Measurements from ENCODE around the gene ENTPD8. TPM values are rescaled to one million over a fixed set of nuclear protein-coding genes. Genes with fewer than 3 reads are reported as not detected.

The ENTPD8 gene
- total and polyA plus RNA-seq, 2 donors (not counting 1 experiment from before 2014, with no cell fraction given), result not detected

DNA sequence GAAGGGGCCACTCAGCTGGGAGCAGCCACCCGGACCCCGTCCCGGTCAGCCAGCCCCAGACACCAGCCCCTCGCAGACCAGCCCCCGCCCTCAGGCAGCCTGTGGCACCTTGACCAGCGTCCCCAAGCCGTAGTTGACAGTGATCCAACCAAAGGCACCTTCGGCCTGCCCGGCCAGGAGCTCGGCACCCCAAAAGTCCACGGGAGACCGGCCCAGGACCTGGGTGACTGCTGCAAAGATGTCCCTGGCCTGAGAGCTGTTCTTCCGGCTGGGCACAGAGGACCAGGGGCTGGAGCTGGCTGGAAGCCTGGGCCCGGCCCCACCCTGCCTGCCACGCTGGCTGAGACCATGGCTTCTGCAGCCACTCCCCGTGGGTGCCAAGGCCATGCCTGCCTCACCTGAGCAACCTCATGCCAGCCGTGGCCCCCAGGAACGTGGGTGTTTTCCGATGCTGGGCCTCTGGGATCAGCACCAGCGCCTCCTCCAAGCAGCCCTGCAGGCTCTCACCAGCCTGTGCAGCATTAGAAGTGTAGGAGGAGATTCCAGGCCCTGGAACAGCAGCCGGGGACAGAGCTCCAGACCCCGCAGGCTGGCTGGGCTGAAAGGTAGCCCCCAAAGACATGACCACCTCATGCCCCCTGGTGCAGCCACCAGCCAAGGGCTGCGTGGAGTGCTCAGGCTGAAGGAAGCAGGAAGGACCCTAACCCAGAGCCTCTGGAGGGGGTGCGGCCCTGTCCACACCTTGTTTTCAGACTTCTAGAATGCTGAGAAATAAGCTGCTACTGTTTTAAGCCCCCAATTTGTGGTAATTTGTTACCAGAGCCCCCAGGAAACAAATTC is 4.2 kb downstream of the ENTPD8 start:
- ChIA-PET POLR2A (interaction anchor here (1.0 kb wide), 1 partner anchor 11 kb away, joined by 3 read pairs; no protein-coding TSS in a partner anchor), CTCF (interaction anchor here (1.3 kb wide), 1 partner anchor 8 kb away, joined by 4 read pairs; no protein-coding TSS in a partner anchor)
- WGBS (ENCODE audit: insufficient coverage), result 93% methylated on average over 24 of the region's 24 CpGs
- H3K9ac ChIP-seq (ENCODE audit: low read length), result no peak overlapping the region
- H3K4me3 ChIP-seq (ENCODE audit: control extremely low read depth in 1 of 5, extremely low read depth in 1 of 5, insufficient read depth in 1 of 5, low read depth in 2 of 5, low read length in 4 of 5), result no peak overlapping the region
- no peaks in the 10 kb centered on the region for H3K79me2 ChIP-seq (ENCODE audit: control insufficient read depth, insufficient read depth, low read length)
- H4K20me1 ChIP-seq (ENCODE audit: control insufficient read depth, insufficient read depth, low read length, poor library complexity, severe bottlenecking), result no peaks in the 10 kb centered on the region
- no peak overlapping the region for H2AFZ ChIP-seq (ENCODE audit: insufficient read depth, low read depth, low read length, poor library complexity, severe bottlenecking)
- H3K4me1 ChIP-seq (ENCODE audit: control insufficient read depth in 2 of 2, insufficient read depth in 2 of 2, low read length in 2 of 2), result peaks cover 0 to 7% of the 10 kb centered on the region in 2 donors
- Mint-ChIP-seq H3K4me1 (peaks cover 2% of the 10 kb centered on the region), H3K9me3 (ENCODE audit: insufficient read depth) (no peaks in the 10 kb centered on the region), H3K27me3 (peaks cover 2% of the 10 kb centered on the region), H3K27ac (no peak overlapping the region), H3K4me3 (no peak overlapping the region)
- H3K27me3 ChIP-seq (replicated peaks in 1 of 4; ENCODE audit: control extremely low read depth in 1 of 4, control insufficient read depth in 3 of 4, insufficient read depth in 4 of 4, low read length in 3 of 4), result peaks cover 0 to 7% (median 3%) of the 10 kb centered on the region in 4 experiments
- H3K4me2 ChIP-seq (replicated peaks; ENCODE audit: low read depth, low read length, poor library complexity, severe bottlenecking), result no peak overlapping the region
- TF ChIP-seq EZH2 (IDR thresholded peaks at IDR 0.05; ENCODE audit: borderline replicate concordance, insufficient read depth, low read depth, low read length, poor library complexity, severe bottlenecking), result no peak
- TF ChIP-seq, protein P1, sequence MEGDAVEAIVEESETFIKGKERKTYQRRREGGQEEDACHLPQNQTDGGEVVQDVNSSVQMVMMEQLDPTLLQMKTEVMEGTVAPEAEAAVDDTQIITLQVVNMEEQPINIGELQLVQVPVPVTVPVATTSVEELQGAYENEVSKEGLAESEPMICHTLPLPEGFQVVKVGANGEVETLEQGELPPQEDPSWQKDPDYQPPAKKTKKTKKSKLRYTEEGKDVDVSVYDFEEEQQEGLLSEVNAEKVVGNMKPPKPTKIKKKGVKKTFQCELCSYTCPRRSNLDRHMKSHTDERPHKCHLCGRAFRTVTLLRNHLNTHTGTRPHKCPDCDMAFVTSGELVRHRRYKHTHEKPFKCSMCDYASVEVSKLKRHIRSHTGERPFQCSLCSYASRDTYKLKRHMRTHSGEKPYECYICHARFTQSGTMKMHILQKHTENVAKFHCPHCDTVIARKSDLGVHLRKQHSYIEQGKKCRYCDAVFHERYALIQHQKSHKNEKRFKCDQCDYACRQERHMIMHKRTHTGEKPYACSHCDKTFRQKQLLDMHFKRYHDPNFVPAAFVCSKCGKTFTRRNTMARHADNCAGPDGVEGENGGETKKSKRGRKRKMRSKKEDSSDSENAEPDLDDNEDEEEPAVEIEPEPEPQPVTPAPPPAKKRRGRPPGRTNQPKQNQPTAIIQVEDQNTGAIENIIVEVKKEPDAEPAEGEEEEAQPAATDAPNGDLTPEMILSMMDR (IDR thresholded peaks at IDR 0.05), result no peak
- intact Hi-C loops (cut with micrococcal nuclease), result no loop called here
- H3K27ac ChIP-seq (ENCODE audit: low read length in 2 of 2), result no peak overlapping the region
- no peaks in the 10 kb centered on the region for H3K36me3 ChIP-seq (replicated peaks in 1 of 2; ENCODE audit: control extremely low read depth in 1 of 2, control insufficient read depth in 1 of 2, extremely low read depth in 1 of 2, insufficient read depth in 2 of 2, low read length in 1 of 2)
- peaks cover 0 to 4% (median 0%) of the 10 kb centered on the region in 3 donors for H3K9me3 ChIP-seq (ENCODE audit: control extremely low read depth in 1 of 3, control insufficient read depth in 2 of 3, insufficient read depth in 1 of 3, low read length in 2 of 3)
- no peak for DNase-seq
- no peak for ATAC-seq (ENCODE audit: low read depth)

Data from B cell (primary cell).